ENCODE measurements around the gene CLCNKB. TPM values are rescaled to one million over a fixed set of nuclear protein-coding genes. Genes with fewer than 3 reads are reported as not detected.
A peak's percentile ranks its signal among the peaks of the same experiment; 100 is the strongest.

CLCNKB gene
- total RNA-seq, 1 donor from 2014 or later, result not detected

DNA sequence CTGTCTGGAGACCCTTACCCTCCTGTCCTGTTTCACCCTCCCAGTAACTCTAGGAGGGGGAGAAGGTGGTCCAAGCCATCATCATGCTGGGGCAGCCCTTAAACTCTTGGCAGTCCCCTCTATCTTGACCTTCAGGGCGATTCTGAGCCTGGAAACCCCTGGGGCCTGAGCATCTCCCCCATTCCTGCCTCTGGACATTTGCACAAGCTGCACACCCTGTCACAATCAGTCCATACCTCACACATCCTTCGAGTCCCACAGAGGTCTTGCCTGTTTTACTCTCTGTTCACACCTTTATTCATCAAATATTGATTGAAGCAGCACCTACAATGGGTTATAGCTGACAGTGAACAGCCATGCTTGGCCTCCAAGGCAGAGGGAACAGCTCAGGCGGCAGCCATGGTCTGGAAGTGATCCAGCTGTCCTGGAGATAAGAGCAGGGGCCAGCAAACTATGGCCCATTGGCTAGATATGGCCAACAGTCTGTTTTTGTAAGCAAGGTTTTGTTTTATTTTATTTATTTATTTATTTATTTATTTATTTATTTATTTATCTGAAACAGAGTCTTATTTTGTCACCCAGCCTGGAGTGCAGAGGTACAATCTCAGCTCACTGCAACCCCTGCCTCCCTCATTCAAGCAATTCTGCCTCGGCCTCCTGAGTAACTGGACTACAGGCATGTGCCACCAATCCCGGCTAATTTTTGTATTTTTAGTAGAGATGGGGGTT is 37.0 kb downstream of the CLCNKB start:
- H3K27me3 ChIP-seq, result no peaks in the 10 kb centered on the region
- no peak overlapping the region for H3K4me3 ChIP-seq
- TF ChIP-seq, protein P1, sequence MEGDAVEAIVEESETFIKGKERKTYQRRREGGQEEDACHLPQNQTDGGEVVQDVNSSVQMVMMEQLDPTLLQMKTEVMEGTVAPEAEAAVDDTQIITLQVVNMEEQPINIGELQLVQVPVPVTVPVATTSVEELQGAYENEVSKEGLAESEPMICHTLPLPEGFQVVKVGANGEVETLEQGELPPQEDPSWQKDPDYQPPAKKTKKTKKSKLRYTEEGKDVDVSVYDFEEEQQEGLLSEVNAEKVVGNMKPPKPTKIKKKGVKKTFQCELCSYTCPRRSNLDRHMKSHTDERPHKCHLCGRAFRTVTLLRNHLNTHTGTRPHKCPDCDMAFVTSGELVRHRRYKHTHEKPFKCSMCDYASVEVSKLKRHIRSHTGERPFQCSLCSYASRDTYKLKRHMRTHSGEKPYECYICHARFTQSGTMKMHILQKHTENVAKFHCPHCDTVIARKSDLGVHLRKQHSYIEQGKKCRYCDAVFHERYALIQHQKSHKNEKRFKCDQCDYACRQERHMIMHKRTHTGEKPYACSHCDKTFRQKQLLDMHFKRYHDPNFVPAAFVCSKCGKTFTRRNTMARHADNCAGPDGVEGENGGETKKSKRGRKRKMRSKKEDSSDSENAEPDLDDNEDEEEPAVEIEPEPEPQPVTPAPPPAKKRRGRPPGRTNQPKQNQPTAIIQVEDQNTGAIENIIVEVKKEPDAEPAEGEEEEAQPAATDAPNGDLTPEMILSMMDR (IDR thresholded peaks at IDR 0.05), result no peak
- DNase-seq (ENCODE audit: low spot score in 2 of 2), result no peak
- H3K4me1 ChIP-seq, result peaks cover 2 to 4% of the 10 kb centered on the region in 2 donors
- H3K36me3 ChIP-seq, result no peaks in the 10 kb centered on the region
- no peak overlapping the region for H3K27ac ChIP-seq
- intact Hi-C loops (cut with DNase I), result no loop called here
- H3K9me3 ChIP-seq, result no peaks in the 10 kb centered on the region

DNA sequence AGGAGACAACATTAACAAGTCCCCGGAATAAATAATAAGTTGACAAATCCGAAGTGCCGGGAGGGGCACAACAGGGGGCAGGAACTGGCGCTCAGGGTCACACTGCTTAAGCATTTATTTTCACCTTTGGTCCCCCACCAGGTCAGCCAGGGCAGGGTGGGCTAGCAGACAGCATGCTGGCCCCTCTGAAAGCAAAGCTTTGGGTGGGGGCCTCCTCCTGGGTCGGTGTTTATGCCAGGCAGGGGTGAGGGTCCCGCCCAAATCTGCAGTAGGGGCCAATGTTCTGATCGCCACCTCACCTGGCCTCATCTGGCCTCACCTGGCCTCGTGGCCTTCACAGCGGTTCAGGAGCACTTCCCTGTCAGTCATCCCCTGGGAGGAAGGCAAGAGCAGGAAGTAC is 38.1 kb downstream of the CLCNKB start:
- no peaks in the 10 kb centered on the region for H3K9me3 ChIP-seq
- TF ChIP-seq, protein P1 (IDR thresholded peaks at IDR 0.05), result no peak
- no peak overlapping the region for H3K4me3 ChIP-seq
- no peaks in the 10 kb centered on the region for H3K27me3 ChIP-seq
- intact Hi-C loops (cut with DNase I), result loop anchor here (2.0 kb wide), 1 partner anchor 73 kb away; no protein-coding TSS in a partner anchor
- H3K27ac ChIP-seq, result no peak overlapping the region
- no peak for DNase-seq (ENCODE audit: low spot score in 2 of 2)
- H3K36me3 ChIP-seq, result no peaks in the 10 kb centered on the region
- peaks cover 0 to 2% of the 10 kb centered on the region in 2 donors for H3K4me1 ChIP-seq

DNA sequence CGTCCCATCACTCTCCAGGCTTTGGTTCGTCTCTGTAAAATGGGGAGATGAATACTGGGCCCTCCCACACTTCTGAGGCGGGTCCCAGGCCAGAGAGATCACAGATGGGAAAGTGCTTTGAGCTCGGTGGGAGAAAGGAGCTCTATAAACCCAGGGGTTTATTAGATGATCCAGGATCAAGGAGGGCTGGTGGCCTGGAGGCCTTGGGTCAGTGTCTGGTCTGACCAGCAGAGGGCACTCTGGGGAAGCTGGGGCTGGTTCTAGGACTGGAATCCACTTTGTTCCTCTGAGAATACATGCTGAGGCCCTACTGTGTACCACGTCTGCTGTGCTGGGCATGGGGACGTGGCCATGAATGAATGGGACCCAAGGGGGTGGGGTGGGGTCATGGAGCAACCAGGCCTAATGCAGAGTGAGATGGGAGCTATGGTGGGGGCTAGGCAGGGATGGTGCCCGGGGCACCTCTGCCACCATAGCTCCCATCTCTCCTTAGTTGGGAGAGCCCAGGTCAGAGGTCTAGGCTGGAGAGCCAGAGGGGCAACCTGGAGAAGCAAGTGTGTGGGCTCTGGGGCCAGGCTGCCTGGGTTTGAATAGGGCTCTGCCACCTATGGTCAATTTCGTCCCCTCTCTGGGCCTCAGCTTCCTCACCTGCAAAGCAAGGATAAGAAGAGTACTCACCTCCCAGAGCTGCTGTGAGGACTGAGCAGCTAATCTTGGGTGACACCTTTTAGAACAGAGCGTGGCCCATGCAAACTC is 38.9 kb downstream of the CLCNKB start:
- intact Hi-C loops (cut with DNase I), result loop anchor here (2.0 kb wide), 1 partner anchor 72 kb away; no protein-coding TSS in a partner anchor

DNA sequence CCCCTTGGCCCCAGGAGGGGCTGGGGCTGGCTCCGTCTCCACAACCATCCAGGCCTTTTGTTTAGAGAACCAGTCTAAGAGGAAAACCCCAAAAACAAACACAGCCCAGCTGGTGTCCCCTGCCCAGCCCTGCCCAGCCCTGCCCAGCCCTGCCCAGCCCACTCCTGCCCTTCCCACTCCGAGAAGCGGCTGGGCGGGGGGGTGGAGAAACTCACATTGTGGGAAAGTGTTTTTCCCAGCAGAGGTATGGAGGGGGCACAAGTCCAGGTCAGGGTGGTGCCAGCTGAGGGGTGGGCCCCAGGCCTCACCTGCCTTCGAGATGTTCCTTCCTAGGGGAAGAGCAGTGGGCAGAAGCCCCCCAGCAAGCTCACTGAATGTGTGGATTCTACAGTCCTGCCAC is 39.9 kb downstream of the CLCNKB start:
- Histone ChIP-seq H3K27ac (no peak overlapping the region), H3K4me1 (peaks cover 0 to 2% of the 10 kb centered on the region in 2 donors), H3K9me3 (no peaks in the 10 kb centered on the region), H3K4me3 (no peak overlapping the region), H3K36me3 (no peaks in the 10 kb centered on the region), H3K27me3 (no peaks in the 10 kb centered on the region)
- TF ChIP-seq, protein P1 (IDR thresholded peaks at IDR 0.05), result no peak
- intact Hi-C loops (cut with DNase I), result loop anchor here (2.0 kb wide), 1 partner anchor 71 kb away; no protein-coding TSS in a partner anchor
- no peak for DNase-seq (ENCODE audit: low spot score in 2 of 2)

More for the DNA sequence above, 38.9 kb downstream of the CLCNKB start:
- H3K27ac ChIP-seq, result no peak overlapping the region
- TF ChIP-seq, protein P1 (IDR thresholded peaks at IDR 0.05), result peak; percentile 81 to 88 (median 82)
- DNase-seq (ENCODE audit: low spot score in 2 of 2), result peak in 1 of 2 donors; percentile 78
- no peaks in the 10 kb centered on the region for H3K9me3 ChIP-seq
- H3K4me3 ChIP-seq, result no peak overlapping the region
- H3K36me3 ChIP-seq, result no peaks in the 10 kb centered on the region
- peaks cover 0 to 2% of the 10 kb centered on the region in 2 donors for H3K4me1 ChIP-seq
- no peaks in the 10 kb centered on the region for H3K27me3 ChIP-seq

DNA sequence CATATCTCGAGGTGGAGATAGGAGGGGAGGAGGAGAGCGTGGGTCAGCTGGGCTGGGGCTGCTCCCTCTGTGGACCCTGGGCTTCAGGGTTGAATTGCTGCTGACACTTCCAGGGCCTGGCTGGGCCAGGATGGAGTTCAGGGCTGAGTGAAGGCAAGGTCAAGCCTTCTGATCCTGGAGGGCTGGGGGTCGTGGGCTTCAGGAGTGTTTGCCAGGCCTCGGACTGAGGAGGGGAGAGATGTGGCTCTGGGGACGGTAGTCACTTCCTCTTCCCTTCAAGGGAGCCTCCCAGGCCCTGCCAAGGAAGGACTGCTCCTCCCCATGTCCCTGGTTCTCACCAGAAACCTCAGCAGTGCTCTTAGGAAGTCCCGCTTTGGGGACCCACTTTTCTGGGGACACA is 41.9 kb downstream of the CLCNKB start:
- H3K27ac ChIP-seq, result no peak overlapping the region
- no peaks in the 10 kb centered on the region for H3K36me3 ChIP-seq
- H3K9me3 ChIP-seq, result no peaks in the 10 kb centered on the region
- no peaks in the 10 kb centered on the region for H3K27me3 ChIP-seq
- TF ChIP-seq, protein P1 (IDR thresholded peaks at IDR 0.05), result no peak
- intact Hi-C loops (cut with DNase I), result no loop called here
- no peak overlapping the region for H3K4me3 ChIP-seq
- H3K4me1 ChIP-seq, result no peaks in the 10 kb centered on the region
- DNase-seq (ENCODE audit: low spot score in 2 of 2), result no peak
